B cell (primary cell): ENCODE results near the gene DCBLD2. TPM values are rescaled to one million over a fixed set of nuclear protein-coding genes. Genes with fewer than 3 reads are reported as not detected.

Experiments used
- ATAC-seq: fragments of 200-7000 bp; cut with Tn5 transposase; one replicate; pipeline ENCODE4 v1.10.0; 2021; ENCODE audit warnings: low read depth, mild to moderate bottlenecking, moderate number of reproducible peaks, moderate library complexity
- CTCF ChIA-PET: fragments of 350-600 bp; sonication (Branson Sonifier 250); formaldehyde crosslinking; loops from one replicate; lab custom pipeline; 2021; ENCODE audit warnings: antibody characterized with exemption, inconsistent platforms; lab: Charles Lee
- POLR2A ChIA-PET: fragments of 350-600 bp; sonication (Branson Sonifier 250); formaldehyde crosslinking; loops from one replicate; lab custom pipeline; 2021; ENCODE audit warnings: antibody characterized with exemption; lab: Charles Lee
- DNase-seq: peaks from one replicate; pipeline ENCODE4 v3.0.0; 2013
- H2AFZ ChIP-seq: 2 replicates; pipeline ENCODE4 v1.6.1; 2012; ENCODE audit warnings: mild to moderate bottlenecking, low read depth, low read length; ENCODE audit not compliant: insufficient read depth, poor library complexity, severe bottlenecking
- H3K27ac ChIP-seq, 2 donors: 1 replicate in 1 of 2; 2 replicates in 1 of 2; pipeline ENCODE4 v1.5.1; 2012 to 2013; ENCODE audit warnings: low read length in 2 of 2, mild to moderate bottlenecking in 2 of 2, moderate library complexity in 1 of 2
- H3K27me3 ChIP-seq, 4 experiments: fragments of 200-600 bp in 1 of 4; sonication (generic) in 1 of 4; replicated peaks in 1 of 4; 1 replicate in 2 of 4; 2 replicates in 2 of 4; pipeline versions ENCODE4 v1.6.1 to v1.7.0; 2013 to 2016; ENCODE audit warnings: low read length in 3 of 4, mild to moderate bottlenecking in 2 of 4, mixed read lengths in 1 of 4, moderate library complexity in 1 of 4; ENCODE audit not compliant: insufficient read depth in 4 of 4, control insufficient read depth in 3 of 4; ENCODE audit errors: control extremely low read depth in 1 of 4
- H3K36me3 ChIP-seq, 2 experiments: replicated peaks in 1 of 2; 1 replicate in 1 of 2; 2 replicates in 1 of 2; pipeline versions ENCODE4 v1.6.1 to v1.7.1; 2013; ENCODE audit warnings: low read length in 1 of 2; ENCODE audit not compliant: insufficient read depth in 2 of 2, control insufficient read depth in 1 of 2; ENCODE audit errors: control extremely low read depth in 1 of 2, extremely low read depth in 1 of 2
- H3K4me1 ChIP-seq, 2 donors: fragments of 200-600 bp in 1 of 2; sonication (generic) in 1 of 2; 1 replicate in 1 of 2; 2 replicates in 1 of 2; pipeline versions ENCODE4 v1.5.1 to v1.6.1; 2013 to 2017; ENCODE audit warnings: low read length in 2 of 2; ENCODE audit not compliant: control insufficient read depth in 2 of 2, insufficient read depth in 2 of 2
- H3K4me2 ChIP-seq: replicated peaks from 2 replicates; pipeline ENCODE3; 2012; ENCODE audit warnings: mild to moderate bottlenecking, low read depth, low read length; ENCODE audit not compliant: poor library complexity, severe bottlenecking
- H3K4me3 ChIP-seq, 5 experiments: fragments of 200-600 bp in 1 of 5; sonication (generic) in 1 of 5; 1 replicate in 3 of 5; 2 replicates in 2 of 5; pipeline versions ENCODE4 v1.5.1 to v1.7.0; 2011 to 2016; ENCODE audit warnings: low read length in 4 of 5, mild to moderate bottlenecking in 4 of 5, low read depth in 2 of 5, control low read depth in 1 of 5, moderate library complexity in 1 of 5; ENCODE audit not compliant: insufficient read depth in 1 of 5; ENCODE audit errors: control extremely low read depth in 1 of 5, extremely low read depth in 1 of 5
- H3K79me2 ChIP-seq: fragments of 200-600 bp; sonication (generic); one replicate; pipeline ENCODE4 v1.6.0; 2016; ENCODE audit warnings: low read length; ENCODE audit not compliant: control insufficient read depth, insufficient read depth
- H3K9ac ChIP-seq: fragments of 200-600 bp; sonication (generic); 2 replicates; pipeline ENCODE4 v1.6.1; 2017; ENCODE audit warnings: mild to moderate bottlenecking, low read length, moderate library complexity
- H3K9me3 ChIP-seq, 3 donors: one replicate each; pipeline versions ENCODE4 v1.6.1 to v1.7.1; 2013; ENCODE audit warnings: low read length in 2 of 3; ENCODE audit not compliant: control insufficient read depth in 2 of 3, insufficient read depth in 1 of 3; ENCODE audit errors: control extremely low read depth in 1 of 3
- H4K20me1 ChIP-seq: 2 replicates; pipeline ENCODE4 v1.6.0; 2012; ENCODE audit warnings: mild to moderate bottlenecking, low read length; ENCODE audit not compliant: insufficient read depth, control insufficient read depth, poor library complexity, severe bottlenecking
- H3K27ac Mint-ChIP-seq: one replicate; pipeline ENCODE4 v1.8.0; 2021; ENCODE audit warnings: mixed read lengths
- H3K27me3 Mint-ChIP-seq: one replicate; pipeline ENCODE4 v1.8.0; 2021; ENCODE audit warnings: mixed read lengths
- H3K4me1 Mint-ChIP-seq: one replicate; pipeline ENCODE4 v1.8.0; 2021; ENCODE audit warnings: mixed read lengths
- H3K4me3 Mint-ChIP-seq: one replicate; pipeline ENCODE4 v1.8.0; 2021; ENCODE audit warnings: mixed read lengths
- H3K9me3 Mint-ChIP-seq: one replicate; pipeline ENCODE4 v1.8.0; 2022; ENCODE audit warnings: mixed read lengths; ENCODE audit not compliant: insufficient read depth
- CTCF ChIP-seq: fragments of 200-600 bp; IDR thresholded peaks from one replicate; pipeline ENCODE4 v1.8.0; 2022; ENCODE audit warnings: antibody characterized with exemption, mild to moderate bottlenecking
- EZH2 ChIP-seq: IDR thresholded peaks from 2 replicates; pipeline ENCODE4 v1.6.1; 2012; ENCODE audit warnings: borderline replicate concordance, low read depth, mild to moderate bottlenecking, moderate library complexity, low read length; ENCODE audit not compliant: insufficient read depth, poor library complexity, severe bottlenecking
- WGBS: methylation state at CpG from one replicate; pipeline ENCODE4 v1.1.5; 2013; ENCODE audit warnings: missing lambda C conversion rate; ENCODE audit not compliant: insufficient coverage; 5-methylcytosine and 5-hydroxymethylcytosine counted together
- intact Hi-C: fragments of 100-400 bp; cut with micrococcal nuclease; formaldehyde crosslinking; loops from one replicate; pipeline ENCODE4 v1.10.0; 2022
- polyA plus RNA-seq: library from polyadenylated mRNA; depleted of rRNA; stranded (reverse); fragments of >200 nt; gene quantifications from 2 replicates; pipeline ENCODE4 v1.2.3, GENCODE V29; 2012
- total RNA-seq, 2 donors: library from RNA; stranded (reverse); fragments of 120-200 nt in 1 of 2; gene quantifications; 1 replicate in 1 of 2; 2 replicates in 1 of 2; pipeline versions ENCODE4 v1.2.3 to v1.2.4, GENCODE V29; 2013 to 2022

The DCBLD2 gene
- total and polyA plus RNA-seq, 2 donors (not counting 1 experiment from before 2014, with no cell fraction given): 0.37 to 3.5 TPM

GRCh38 chr3:98917608-98918007 lies 16.1 kb upstream of the DCBLD2 start:
- Histone ChIP-seq H3K9ac (no peak overlapping the region), H2AFZ (no peak overlapping the region), H3K27me3 (peaks cover 0 to 3% (median under 1%) of the 10 kb centered on the region in 4 experiments), H3K4me3 (no peak overlapping the region), H3K27ac (no peak overlapping the region), H4K20me1 (no peaks in the 10 kb centered on the region), H3K79me2 (no peaks in the 10 kb centered on the region), H3K36me3 (no peaks in the 10 kb centered on the region), H3K9me3 (no peaks in the 10 kb centered on the region), H3K4me1 (no peaks in the 10 kb centered on the region), H3K4me2 (no peak overlapping the region)
- POLR2A ChIA-PET: no interaction called here
- no peak for TF ChIP-seq CTCF
- no peak for TF ChIP-seq EZH2
- no peak for ATAC-seq
- CTCF ChIA-PET: no interaction called here
- no peak overlapping the region for H3K27ac Mint-ChIP-seq
- no peaks in the 10 kb centered on the region for H3K4me1 Mint-ChIP-seq
- no peak for DNase-seq
- no peaks in the 10 kb centered on the region for H3K9me3 Mint-ChIP-seq
- WGBS: no CpG with 5 or more reads among the region's 1 CpG
- intact Hi-C loops: no loop called here
- no peak overlapping the region for H3K4me3 Mint-ChIP-seq
- H3K27me3 Mint-ChIP-seq: peaks cover 17% of the 10 kb centered on the region

- DNase-seq: no peak
- peaks cover 0 to 3% (median under 1%) of the 10 kb centered on the region in 4 experiments for H3K27me3 ChIP-seq
- ChIA-PET POLR2A (no interaction called here), CTCF (no interaction called here)
- no peaks in the 10 kb centered on the region for H4K20me1 ChIP-seq
- no peaks in the 10 kb centered on the region for H3K9me3 ChIP-seq
- WGBS: 90% methylated on average over 6 of the region's 10 CpGs
- no peak overlapping the region for H2AFZ ChIP-seq
- no peak overlapping the region for H3K27ac ChIP-seq
- H3K4me1 ChIP-seq: no peaks in the 10 kb centered on the region
- H3K4me3 ChIP-seq: no peak overlapping the region
- H3K4me3 Mint-ChIP-seq: no peak overlapping the region
- no peaks in the 10 kb centered on the region for H3K36me3 ChIP-seq
- H3K9me3 Mint-ChIP-seq: no peaks in the 10 kb centered on the region
- intact Hi-C loops: no loop called here
- no peak for ATAC-seq
- H3K27ac Mint-ChIP-seq: no peak overlapping the region
- TF ChIP-seq EZH2: no peak
- TF ChIP-seq CTCF: no peak
- H3K9ac ChIP-seq: no peak overlapping the region
- no peak overlapping the region for H3K4me2 ChIP-seq
- no peaks in the 10 kb centered on the region for H3K4me1 Mint-ChIP-seq
- H3K79me2 ChIP-seq: no peaks in the 10 kb centered on the region
- H3K27me3 Mint-ChIP-seq: peaks cover 23% of the 10 kb centered on the region
These were observed 12.9 kb upstream of the DCBLD2 start for GRCh38 chr3:98914210-98915080.
